ENCODE measurements around the gene HNRNPUL2. TPM values are rescaled to one million over a fixed set of nuclear protein-coding genes. Genes with fewer than 3 reads are reported as not detected.
A peak's percentile ranks its signal among the peaks of the same experiment; 100 is the strongest.
"Not testable (repeated sequence)": the region's sequence is repeated elsewhere in the genome, so short reads cannot be mapped to it uniquely, and the experiment has no call there.

The HNRNPUL2 gene
- polyA plus RNA-seq, 1 donor from 2014 or later, result 27.5 TPM

DNA sequence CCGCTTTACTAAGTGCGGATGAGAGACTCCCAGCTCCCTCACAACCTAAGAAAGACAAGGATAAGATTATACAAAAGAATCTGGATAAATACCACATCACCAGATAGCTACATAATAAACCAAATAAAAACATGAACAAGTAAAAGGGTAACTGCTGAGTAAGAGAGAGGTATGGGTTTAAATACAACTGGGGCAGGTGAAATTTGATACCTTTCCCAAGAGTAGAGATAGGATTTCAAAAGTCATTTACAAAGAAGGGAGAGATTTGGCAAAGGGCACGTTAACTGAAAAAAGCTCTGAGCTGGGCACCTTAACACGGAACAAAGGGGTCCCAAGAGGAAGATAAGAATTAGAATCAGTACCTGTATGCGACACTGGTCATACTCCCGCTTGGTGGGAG lies 50.1 kb downstream of the HNRNPUL2 start:
- Histone ChIP-seq H3K9ac (ENCODE audit: low read length) (no peak overlapping the region), H3F3A (ENCODE audit: insufficient read depth, low read length, poor library complexity, severe bottlenecking) (no peaks in the 10 kb centered on the region), H3K79me2 (replicated peaks; ENCODE audit: insufficient read depth, low read length) (peaks cover 8% of the 10 kb centered on the region), H4K20me1 (ENCODE audit: insufficient read depth) (no peaks in the 10 kb centered on the region), H3K36me3 (ENCODE audit: insufficient read depth, low read length) (no peaks in the 10 kb centered on the region), H3K4me3 (ENCODE audit: low read length) (peak overlapping the region; percentile 79), H3K4me2 (ENCODE audit: low read length) (no peak overlapping the region), H3K27ac (ENCODE audit: low read length) (no peak overlapping the region), H2AFZ (ENCODE audit: low read depth, low read length) (no peak overlapping the region), H3K9me3 (ENCODE audit: low read length) (no peaks in the 10 kb centered on the region), H3K9me2 (ENCODE audit: insufficient read depth, low read length) (no peaks in the 10 kb centered on the region), H3K27me3 (ENCODE audit: insufficient read depth, low read depth, low read length) (no peaks in the 10 kb centered on the region)
- TF ChIP-seq MXI1 (conservative IDR thresholded peaks at IDR 0.05; ENCODE audit: poor library complexity, severe bottlenecking) (no peak), EP300 (conservative IDR thresholded peaks at IDR 0.05; ENCODE audit: poor library complexity, severe bottlenecking) (no peak), EZH2 (IDR thresholded peaks at IDR 0.05; ENCODE audit: borderline replicate concordance, insufficient read depth, low read length, poor library complexity, severe bottlenecking) (no peak), POLR2AphosphoS5 (IDR thresholded peaks at IDR 0.05) (no peak), SMC3 (conservative IDR thresholded peaks at IDR 0.05; ENCODE audit: poor library complexity) (no peak), TAF1 (IDR thresholded peaks at IDR 0.05; ENCODE audit: low read depth) (no peak), RAD21 (conservative IDR thresholded peaks at IDR 0.05) (no peak), CTCF (IDR thresholded peaks at IDR 0.05; ENCODE audit: poor library complexity, severe bottlenecking) (no peak)
- TF ChIP-seq, protein P1, sequence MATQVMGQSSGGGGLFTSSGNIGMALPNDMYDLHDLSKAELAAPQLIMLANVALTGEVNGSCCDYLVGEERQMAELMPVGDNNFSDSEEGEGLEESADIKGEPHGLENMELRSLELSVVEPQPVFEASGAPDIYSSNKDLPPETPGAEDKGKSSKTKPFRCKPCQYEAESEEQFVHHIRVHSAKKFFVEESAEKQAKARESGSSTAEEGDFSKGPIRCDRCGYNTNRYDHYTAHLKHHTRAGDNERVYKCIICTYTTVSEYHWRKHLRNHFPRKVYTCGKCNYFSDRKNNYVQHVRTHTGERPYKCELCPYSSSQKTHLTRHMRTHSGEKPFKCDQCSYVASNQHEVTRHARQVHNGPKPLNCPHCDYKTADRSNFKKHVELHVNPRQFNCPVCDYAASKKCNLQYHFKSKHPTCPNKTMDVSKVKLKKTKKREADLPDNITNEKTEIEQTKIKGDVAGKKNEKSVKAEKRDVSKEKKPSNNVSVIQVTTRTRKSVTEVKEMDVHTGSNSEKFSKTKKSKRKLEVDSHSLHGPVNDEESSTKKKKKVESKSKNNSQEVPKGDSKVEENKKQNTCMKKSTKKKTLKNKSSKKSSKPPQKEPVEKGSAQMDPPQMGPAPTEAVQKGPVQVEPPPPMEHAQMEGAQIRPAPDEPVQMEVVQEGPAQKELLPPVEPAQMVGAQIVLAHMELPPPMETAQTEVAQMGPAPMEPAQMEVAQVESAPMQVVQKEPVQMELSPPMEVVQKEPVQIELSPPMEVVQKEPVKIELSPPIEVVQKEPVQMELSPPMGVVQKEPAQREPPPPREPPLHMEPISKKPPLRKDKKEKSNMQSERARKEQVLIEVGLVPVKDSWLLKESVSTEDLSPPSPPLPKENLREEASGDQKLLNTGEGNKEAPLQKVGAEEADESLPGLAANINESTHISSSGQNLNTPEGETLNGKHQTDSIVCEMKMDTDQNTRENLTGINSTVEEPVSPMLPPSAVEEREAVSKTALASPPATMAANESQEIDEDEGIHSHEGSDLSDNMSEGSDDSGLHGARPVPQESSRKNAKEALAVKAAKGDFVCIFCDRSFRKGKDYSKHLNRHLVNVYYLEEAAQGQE (IDR thresholded peaks at IDR 0.05; ENCODE audit: borderline replicate concordance), result no peak

DNA sequence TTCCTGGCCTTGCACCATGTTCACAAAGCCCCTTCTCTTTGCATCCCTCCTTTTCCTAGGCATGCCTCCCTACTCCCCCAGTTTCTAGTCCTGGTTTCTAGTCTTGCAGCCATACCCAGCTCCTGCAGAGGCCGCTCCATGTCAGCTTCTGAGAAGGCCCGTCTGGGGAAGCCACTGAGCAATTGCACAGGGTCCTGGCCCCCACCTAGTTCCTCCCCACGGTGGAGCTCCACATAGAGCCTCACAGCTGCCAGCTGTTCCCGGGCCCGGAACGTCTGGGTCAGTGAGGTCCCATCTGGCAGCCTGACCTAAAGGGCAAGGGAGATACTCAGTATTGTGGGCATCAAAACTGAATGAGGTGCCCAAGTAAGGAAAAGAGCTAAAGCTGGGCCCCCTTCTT lies 50.6 kb downstream of the HNRNPUL2 start:
- Histone ChIP-seq H2AFZ (ENCODE audit: low read depth, low read length) (no peak overlapping the region), H3K9me2 (ENCODE audit: insufficient read depth, low read length) (no peaks in the 10 kb centered on the region), H3K36me3 (ENCODE audit: insufficient read depth, low read length) (no peaks in the 10 kb centered on the region), H3K9me3 (ENCODE audit: low read length) (no peaks in the 10 kb centered on the region), H3K9ac (ENCODE audit: low read length) (no peak overlapping the region), H3K27me3 (ENCODE audit: insufficient read depth, low read depth, low read length) (no peaks in the 10 kb centered on the region), H3F3A (ENCODE audit: insufficient read depth, low read length, poor library complexity, severe bottlenecking) (no peaks in the 10 kb centered on the region), H3K4me3 (ENCODE audit: low read length) (no peak overlapping the region), H3K4me2 (ENCODE audit: low read length) (no peak overlapping the region), H3K79me2 (replicated peaks; ENCODE audit: insufficient read depth, low read length) (peaks cover 8% of the 10 kb centered on the region), H3K27ac (ENCODE audit: low read length) (no peak overlapping the region), H4K20me1 (ENCODE audit: insufficient read depth) (no peaks in the 10 kb centered on the region)
- TF ChIP-seq EZH2 (IDR thresholded peaks at IDR 0.05; ENCODE audit: borderline replicate concordance, insufficient read depth, low read length, poor library complexity, severe bottlenecking) (no peak), SMC3 (conservative IDR thresholded peaks at IDR 0.05; ENCODE audit: poor library complexity) (no peak), EP300 (conservative IDR thresholded peaks at IDR 0.05; ENCODE audit: poor library complexity, severe bottlenecking) (no peak), TAF1 (IDR thresholded peaks at IDR 0.05; ENCODE audit: low read depth) (no peak), MXI1 (conservative IDR thresholded peaks at IDR 0.05; ENCODE audit: poor library complexity, severe bottlenecking) (no peak), POLR2AphosphoS5 (IDR thresholded peaks at IDR 0.05) (no peak), CTCF (IDR thresholded peaks at IDR 0.05; ENCODE audit: poor library complexity, severe bottlenecking) (no peak), RAD21 (conservative IDR thresholded peaks at IDR 0.05) (no peak)
- TF ChIP-seq, protein P1 (IDR thresholded peaks at IDR 0.05; ENCODE audit: borderline replicate concordance), result no peak

- not testable (repeated sequence) for H3K79me2 ChIP-seq (replicated peaks; ENCODE audit: insufficient read depth, low read length); H3K4me2 ChIP-seq (ENCODE audit: low read length); H3K27me3 ChIP-seq (ENCODE audit: insufficient read depth, low read depth, low read length); H3K36me3 ChIP-seq (ENCODE audit: insufficient read depth, low read length); H3F3A ChIP-seq (ENCODE audit: insufficient read depth, low read length, poor library complexity, severe bottlenecking); H2AFZ ChIP-seq (ENCODE audit: low read depth, low read length); H3K9ac ChIP-seq (ENCODE audit: low read length); H3K27ac ChIP-seq (ENCODE audit: low read length); H3K9me2 ChIP-seq (ENCODE audit: insufficient read depth, low read length); H3K4me3 ChIP-seq (ENCODE audit: low read length); H3K9me3 ChIP-seq (ENCODE audit: low read length); H4K20me1 ChIP-seq (ENCODE audit: insufficient read depth)
These were observed 51.8 kb downstream of the HNRNPUL2 start for GRCh38 chr11:62675415-62675814.

Data from neural cell (in vitro differentiated cells).